K562 (cell line): ENCODE data around the gene ARMC2.

Source experiments
- CREM ChIP-seq: IDR thresholded peaks from 2 replicates; pipeline ENCODE4 v1.6.1; 2014; ENCODE audit warnings: antibody characterized with exemption, low read depth
- LEF1 ChIP-seq: fragments of 450-650 bp; IDR thresholded peaks from 2 replicates; pipeline ENCODE4 v1.6.1; 2016; ENCODE audit warnings: mild to moderate bottlenecking
- ZNF395 ChIP-seq: fragments of 200-800 bp; sonication (Bioruptor generic); IDR thresholded peaks from 2 replicates; pipeline ENCODE4 v1.6.1; 2017; ENCODE audit warnings: missing genetic modification characterization, missing compliant biosample characterization
- TF ChIP-seq, protein P1 (sequence below): fragments of 250-450 bp; sonication (Bioruptor Pico); IDR thresholded peaks from 2 replicates; pipeline ENCODE4 v1.8.0; 2022; ENCODE audit warnings: moderate library complexity, mild to moderate bottlenecking, inconsistent platforms

GRCh38 chr6:108942556-108943492 is 94.6 kb downstream of the ARMC2 start:
- TF ChIP-seq, protein P1, sequence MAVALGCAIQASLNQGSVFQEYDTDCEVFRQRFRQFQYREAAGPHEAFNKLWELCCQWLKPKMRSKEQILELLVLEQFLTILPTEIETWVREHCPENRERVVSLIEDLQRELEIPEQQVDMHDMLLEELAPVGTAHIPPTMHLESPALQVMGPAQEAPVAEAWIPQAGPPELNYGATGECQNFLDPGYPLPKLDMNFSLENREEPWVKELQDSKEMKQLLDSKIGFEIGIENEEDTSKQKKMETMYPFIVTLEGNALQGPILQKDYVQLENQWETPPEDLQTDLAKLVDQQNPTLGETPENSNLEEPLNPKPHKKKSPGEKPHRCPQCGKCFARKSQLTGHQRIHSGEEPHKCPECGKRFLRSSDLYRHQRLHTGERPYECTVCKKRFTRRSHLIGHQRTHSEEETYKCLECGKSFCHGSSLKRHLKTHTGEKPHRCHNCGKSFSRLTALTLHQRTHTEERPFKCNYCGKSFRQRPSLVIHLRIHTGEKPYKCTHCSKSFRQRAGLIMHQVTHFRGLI = no peak
- TF ChIP-seq LEF1 = no peak
- no peak for TF ChIP-seq CREM
- no peak for TF ChIP-seq ZNF395 (CRISPR knock-in tag)
